GM10248 (cell line): ENCODE measurements around the gene TMEM212.
"Not testable (repeated sequence)": the region's sequence is repeated elsewhere in the genome, so short reads cannot be mapped to it uniquely, and the experiment has no call there.

Source experiments
- CTCF ChIA-PET: fragments of 300-600 bp; sonication (Branson Sonifier 250); formaldehyde crosslinking; extraction: SDS; loops from one replicate; lab custom pipeline; 2021; ENCODE audit warnings: antibody characterized with exemption; lab: Yijun Ruan, JAX
- POLR2A ChIA-PET: fragments of 350-650 bp; sonication (Branson Sonifier 250); formaldehyde crosslinking; extraction: SDS; loops from one replicate; lab custom pipeline; 2020; ENCODE audit warnings: antibody characterized with exemption; lab: Yijun Ruan, JAX
- DNase-seq: peaks from one replicate; pipeline ENCODE4 v3.0.0; 2012; ENCODE audit errors: extremely low spot score
- TF ChIP-seq, protein P1 (sequence below): IDR thresholded peaks from 2 replicates; pipeline ENCODE4 v1.5.1; 2012; ENCODE audit warnings: mild to moderate bottlenecking, low read depth; ENCODE audit errors: extremely low read depth, missing control alignments, control extremely low read depth

TMEM212 gene

DNA sequence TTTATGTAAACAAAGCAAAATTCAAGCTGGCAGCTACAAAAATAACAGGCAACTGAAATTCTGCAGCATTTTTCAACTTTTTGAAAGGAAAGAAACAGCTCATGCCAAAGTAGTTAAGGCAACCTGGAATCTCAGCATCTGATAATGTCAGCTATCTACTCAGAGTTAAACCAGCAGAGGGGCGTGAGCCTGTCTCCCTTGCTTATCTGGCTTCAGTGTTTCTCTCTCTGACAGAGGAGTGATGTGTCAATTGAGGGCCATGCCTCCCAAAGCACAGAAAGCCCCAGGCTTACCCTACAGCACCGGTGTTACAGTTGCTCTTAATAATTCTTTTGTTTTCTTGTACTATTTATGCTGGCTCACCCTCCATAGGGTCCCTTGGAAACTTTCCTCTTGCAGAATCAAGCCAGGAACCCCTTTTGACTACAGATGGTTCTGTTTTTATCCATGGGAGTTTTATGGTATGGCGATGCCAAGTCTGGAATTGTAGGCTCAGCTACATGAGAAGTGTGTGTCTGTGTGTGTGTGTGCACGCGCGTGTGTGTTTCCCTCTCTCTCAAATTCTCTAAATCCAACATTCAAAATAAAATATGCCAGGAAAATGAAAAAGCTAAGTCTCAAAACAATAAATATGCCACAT, 7.3 kb downstream of the TMEM212 start:
- DNase-seq, result no peak
- CTCF ChIA-PET, result interaction anchor here (0.7 to 1.3 kb wide), 4 partner anchors 10 to 78 kb away, joined by 3 to 5 read pairs (median 4); no protein-coding TSS in a partner anchor
- POLR2A ChIA-PET, result no interaction called here
- TF ChIP-seq, protein P1, sequence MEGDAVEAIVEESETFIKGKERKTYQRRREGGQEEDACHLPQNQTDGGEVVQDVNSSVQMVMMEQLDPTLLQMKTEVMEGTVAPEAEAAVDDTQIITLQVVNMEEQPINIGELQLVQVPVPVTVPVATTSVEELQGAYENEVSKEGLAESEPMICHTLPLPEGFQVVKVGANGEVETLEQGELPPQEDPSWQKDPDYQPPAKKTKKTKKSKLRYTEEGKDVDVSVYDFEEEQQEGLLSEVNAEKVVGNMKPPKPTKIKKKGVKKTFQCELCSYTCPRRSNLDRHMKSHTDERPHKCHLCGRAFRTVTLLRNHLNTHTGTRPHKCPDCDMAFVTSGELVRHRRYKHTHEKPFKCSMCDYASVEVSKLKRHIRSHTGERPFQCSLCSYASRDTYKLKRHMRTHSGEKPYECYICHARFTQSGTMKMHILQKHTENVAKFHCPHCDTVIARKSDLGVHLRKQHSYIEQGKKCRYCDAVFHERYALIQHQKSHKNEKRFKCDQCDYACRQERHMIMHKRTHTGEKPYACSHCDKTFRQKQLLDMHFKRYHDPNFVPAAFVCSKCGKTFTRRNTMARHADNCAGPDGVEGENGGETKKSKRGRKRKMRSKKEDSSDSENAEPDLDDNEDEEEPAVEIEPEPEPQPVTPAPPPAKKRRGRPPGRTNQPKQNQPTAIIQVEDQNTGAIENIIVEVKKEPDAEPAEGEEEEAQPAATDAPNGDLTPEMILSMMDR, result no peak

DNA sequence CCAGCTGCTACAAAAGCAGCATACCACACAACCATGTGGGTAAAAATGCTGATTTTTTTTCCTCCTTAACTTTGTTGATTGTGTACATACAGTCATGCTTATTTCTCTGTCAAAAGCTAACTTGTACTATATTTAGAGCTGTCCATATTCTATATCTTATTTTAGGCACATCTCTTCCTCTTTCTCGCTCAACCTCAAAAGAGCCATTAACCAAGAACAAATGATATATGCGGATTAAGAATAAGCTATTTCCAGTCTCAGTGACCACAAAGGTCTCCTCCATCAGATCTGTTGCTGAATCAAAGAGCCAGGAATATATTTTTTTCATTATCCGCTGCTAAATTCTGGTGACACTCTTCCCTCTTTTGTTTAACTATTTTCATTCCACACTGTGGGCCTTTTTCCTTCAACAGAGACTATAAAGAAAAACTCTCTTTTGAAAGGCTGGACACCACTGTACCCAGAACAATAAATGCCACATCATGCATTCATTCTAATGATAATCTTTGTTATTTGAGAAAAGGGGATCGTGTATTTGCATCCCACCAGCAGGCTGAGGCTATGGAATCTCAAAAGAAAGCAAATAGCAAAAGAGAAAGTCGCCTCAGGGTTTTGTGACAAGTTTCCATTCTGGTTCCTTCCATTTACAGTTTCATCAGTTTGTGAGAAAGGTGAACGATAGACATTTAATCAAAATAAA, 8.0 kb downstream of the TMEM212 start:
- CTCF ChIA-PET, result interaction anchor here (0.7 to 1.3 kb wide), 3 partner anchors 11 to 79 kb away, joined by 3 to 5 read pairs (median 4); no protein-coding TSS in a partner anchor
- DNase-seq, result no peak
- TF ChIP-seq, protein P1, result no peak
- POLR2A ChIA-PET, result no interaction called here

DNA sequence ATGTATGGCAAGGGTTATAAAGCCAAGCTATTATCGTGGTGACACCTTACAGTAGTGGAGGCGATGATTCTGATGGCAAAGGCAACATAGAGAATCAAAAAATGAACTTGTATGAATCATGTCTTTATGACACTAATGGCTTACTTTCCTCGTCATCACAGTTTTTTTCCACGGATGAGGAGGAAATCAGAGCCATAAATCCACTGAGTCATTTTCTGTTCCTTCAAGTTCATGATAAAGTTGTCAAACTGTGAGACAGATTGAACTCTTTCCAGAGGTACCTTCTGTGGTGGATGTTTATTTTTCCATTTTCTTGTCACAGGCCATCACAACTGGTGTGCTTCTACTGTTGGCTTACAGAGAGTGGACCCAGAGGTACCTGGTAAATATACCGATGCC, 8.5 kb downstream of the TMEM212 start:
- ChIA-PET POLR2A (no interaction called here), CTCF (no interaction called here)
- DNase-seq, result no peak
- TF ChIP-seq, protein P1, result no peak

DNA sequence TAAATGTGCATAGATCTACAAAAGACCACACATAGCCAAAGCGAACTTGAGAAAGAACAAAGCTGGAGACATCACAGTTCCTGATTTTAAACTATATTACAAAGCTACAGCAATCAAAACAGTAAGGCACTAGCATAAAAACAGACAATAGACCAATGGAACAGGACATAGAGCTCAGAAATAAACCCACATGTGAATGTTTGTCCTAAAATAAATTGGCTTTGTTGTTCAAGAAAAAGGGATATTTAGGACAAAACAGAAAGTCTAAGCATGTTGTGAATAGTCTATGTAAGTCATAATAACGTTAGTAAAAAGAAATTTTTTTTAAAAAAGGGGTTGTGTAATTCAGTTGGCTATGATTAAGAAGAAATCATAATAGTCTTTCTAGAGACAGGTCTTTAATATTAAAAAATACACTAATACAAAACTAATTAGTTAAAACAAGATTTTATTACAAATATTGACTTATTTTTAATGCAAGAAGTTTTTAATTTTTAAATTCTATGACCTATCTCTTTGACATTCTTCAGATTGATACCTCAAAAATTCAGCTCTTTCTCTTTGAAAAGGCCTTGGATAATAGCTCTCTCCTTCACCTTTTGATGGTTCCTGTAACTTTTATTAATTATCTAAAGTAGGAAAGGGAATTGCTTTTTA, 11.6 kb downstream of the TMEM212 start:
- ChIA-PET CTCF (interaction anchor here (1.0 to 2.5 kb wide), 2 partner anchors 13 to 26 kb away, joined by 3 to 7 read pairs; no protein-coding TSS in a partner anchor), POLR2A (no interaction called here)
- TF ChIP-seq, protein P1, result no peak
- no peak for DNase-seq

DNA sequence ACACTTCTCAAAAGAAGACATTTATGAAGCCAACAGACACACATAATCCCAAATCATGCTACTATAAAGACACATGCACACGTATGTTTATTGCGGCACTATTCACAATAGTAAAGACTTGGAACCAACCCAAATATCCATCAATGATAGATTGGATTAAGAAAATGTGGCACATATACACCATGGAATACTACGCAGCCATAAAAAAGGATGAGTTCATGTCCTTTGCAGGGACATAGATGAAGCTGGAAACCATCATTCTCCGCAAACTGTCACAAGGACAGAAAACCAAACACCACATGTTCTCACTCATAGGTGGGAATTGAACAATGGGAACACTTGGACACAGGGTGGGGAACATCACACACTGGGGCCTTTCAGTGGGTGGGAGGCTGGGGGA, 15.6 kb downstream of the TMEM212 start:
- DNase-seq, POLR2A ChIA-PET, CTCF ChIA-PET: not testable (repeated sequence)

DNA sequence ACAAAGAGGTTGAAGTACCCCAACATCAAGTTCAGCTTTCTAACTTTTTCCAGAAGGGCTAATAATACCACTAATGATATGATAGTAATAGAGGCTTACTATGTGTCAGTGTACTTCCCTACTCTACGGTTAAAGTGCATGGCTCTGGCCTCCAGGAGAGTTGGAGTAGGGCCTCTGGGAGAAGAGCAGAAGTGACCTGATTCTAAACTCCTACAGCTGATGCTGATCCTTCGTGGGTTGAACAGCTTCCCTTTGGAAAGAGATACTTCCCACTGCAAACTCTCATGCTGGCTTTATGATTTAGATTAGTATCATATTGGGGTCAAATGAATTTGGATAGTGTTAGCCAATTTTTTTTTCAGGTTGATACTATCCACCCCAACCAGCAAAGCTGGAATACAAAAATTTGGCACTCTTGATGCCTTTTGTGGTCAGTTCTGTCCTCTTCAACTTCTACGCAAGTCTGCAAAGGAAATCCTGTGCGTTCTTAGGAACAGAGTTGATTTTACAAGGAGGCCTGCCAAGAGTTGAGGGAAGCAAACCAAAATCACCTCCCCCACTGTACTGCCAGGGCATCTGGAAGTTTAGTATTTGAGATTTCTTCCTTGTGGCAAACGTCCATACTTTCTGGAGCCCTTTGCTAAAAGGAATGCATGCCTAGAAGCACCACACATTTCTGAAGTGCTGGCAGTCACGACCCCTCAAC, 17.8 kb downstream of the TMEM212 start:
- CTCF ChIA-PET, result interaction anchor here (0.9 kb wide), 1 partner anchor 175 kb away, joined by 3 read pairs; no protein-coding TSS in a partner anchor
- POLR2A ChIA-PET, result no interaction called here
- TF ChIP-seq, protein P1, result no peak

More for the DNA sequence above, 17.8 kb downstream of the TMEM212 start:
- DNase-seq, result no peak
